ENCODE measurements around the gene RCBTB1.

GRCh38 chr13:49524740-49525501, 60.4 kb downstream of the RCBTB1 start:
- TF ChIP-seq CTCF (IDR thresholded peaks at IDR 0.05) (no peak), POLR2A (IDR thresholded peaks at IDR 0.05) (no peak), POLR2AphosphoS5 (IDR thresholded peaks at IDR 0.05) (no peak)

Data from prostate gland (tissue), 2 donors.